HG03558 (cell line): Measurements from ENCODE around the gene WTIP.
"Not testable (repeated sequence)": the region's sequence is repeated elsewhere in the genome, so short reads cannot be mapped to it uniquely, and the experiment has no call there.

Source experiments
- ATAC-seq: cut with Tn5 transposase; IDR thresholded peaks from one replicate; pipeline ENCODE4 v1.9.1; 2021; ENCODE audit warnings: moderate number of reproducible peaks; ENCODE audit not compliant: unreplicated experiment; ENCODE audit errors: extremely low read depth

The WTIP gene

DNA sequence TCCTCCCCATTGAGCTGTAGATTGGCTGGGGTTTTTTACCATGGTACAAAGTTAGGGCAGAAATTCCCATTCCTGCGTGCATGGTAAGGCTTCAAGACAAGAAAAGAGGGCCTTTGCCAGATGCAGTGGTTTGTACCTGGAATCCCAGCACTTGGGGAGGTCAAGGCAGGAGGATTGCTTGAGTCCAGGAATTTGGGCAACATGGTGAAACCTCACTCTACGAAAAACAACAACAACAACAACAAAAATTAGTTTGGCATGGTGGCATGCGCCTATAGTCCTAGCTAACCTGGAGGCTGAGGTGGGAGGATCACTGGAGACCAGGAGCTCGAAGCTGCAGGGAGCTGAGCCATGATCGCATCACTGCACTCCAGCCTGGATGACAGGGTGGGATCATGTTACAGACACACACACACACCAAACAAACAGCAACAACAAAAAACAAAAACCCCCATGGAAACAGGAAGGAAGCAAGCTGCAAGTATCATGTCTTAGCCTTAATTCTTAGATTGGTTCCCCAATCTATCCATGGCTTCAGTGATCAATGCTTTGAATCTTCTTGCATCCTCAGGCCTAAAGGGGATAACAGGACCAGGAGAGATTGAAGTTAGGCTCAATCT lies 5.5 kb upstream of the WTIP start:
- no peak for ATAC-seq

DNA sequence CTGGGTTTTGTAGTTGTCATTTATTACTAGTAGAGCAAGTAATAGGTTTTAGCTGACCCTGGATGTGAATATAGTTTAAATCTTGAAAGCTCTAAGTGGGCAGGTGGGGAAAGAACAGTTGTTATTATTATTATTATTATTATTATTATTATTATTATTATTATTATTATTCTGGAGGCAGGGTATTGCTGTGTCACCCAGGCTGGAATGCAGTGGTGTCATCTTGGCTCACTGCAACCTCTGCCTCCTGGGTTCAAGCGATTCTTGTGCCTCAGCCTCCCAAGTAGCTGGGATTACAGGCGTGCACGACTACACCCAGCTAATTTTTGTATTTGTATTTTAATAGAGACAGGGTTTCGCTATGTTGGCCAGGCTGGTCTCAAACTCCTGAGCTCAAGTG lies 3.1 kb upstream of the WTIP start:
- ATAC-seq: not testable (repeated sequence)

DNA sequence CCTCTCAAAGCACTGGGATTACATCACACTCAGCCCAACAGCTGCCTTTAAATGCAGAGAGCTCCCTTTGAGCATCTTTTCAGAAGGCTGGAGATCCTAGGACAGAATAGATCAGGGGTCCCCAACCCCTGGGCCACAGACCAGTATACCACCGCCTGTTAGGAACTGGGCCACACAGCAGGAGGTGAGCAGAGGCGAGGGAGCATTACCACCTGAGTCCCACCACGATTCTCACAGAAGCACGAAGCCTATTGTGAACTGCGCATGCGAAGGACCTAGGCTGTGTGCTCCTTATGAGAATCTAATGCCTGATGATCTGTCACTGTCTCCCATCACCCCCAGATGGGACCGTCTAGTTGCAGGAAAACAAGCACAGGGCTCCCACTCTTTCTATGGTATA lies 2.2 kb upstream of the WTIP start:
- ATAC-seq: no peak

DNA sequence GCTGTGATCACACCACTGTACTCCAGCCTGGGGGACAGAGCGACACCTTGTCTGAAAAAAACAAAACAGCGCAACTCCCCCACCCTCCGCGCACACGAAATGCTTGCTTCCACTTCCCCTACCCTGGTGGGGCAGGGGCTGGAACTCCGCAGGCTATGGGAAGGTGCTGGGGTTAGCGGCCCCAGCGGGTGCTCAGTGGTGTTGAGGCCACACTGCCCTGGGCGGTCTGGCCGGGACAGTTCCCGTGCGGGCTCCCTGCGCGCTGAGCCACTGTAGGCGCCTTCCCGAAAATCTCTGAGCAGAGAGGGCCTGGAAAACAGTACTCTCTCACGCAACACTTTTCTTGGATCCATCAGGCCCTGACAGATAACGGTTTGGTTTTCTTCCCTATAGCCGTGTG lies 1.1 kb upstream of the WTIP start:
- no peak for ATAC-seq

DNA sequence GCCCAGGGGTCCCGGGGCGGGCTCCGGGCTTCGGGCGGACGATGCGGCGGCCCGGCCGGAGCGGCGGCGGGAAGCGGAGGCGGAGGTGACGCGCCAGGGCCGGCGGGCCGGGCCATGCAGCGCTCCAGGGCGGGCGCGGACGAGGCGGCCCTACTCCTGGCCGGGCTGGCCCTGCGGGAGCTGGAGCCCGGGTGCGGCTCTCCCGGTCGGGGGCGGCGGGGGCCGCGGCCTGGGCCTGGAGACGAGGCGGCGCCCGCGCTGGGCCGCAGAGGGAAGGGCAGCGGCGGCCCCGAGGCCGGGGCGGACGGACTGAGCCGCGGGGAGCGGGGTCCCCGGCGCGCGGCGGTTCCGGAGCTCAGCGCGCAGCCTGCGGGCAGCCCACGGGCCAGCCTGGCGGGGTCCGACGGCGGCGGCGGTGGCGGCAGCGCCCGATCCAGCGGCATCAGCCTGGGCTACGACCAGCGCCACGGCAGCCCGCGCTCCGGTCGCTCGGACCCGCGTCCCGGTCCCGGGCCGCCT lies 362 bp downstream of the WTIP start:
- no peak for ATAC-seq

DNA sequence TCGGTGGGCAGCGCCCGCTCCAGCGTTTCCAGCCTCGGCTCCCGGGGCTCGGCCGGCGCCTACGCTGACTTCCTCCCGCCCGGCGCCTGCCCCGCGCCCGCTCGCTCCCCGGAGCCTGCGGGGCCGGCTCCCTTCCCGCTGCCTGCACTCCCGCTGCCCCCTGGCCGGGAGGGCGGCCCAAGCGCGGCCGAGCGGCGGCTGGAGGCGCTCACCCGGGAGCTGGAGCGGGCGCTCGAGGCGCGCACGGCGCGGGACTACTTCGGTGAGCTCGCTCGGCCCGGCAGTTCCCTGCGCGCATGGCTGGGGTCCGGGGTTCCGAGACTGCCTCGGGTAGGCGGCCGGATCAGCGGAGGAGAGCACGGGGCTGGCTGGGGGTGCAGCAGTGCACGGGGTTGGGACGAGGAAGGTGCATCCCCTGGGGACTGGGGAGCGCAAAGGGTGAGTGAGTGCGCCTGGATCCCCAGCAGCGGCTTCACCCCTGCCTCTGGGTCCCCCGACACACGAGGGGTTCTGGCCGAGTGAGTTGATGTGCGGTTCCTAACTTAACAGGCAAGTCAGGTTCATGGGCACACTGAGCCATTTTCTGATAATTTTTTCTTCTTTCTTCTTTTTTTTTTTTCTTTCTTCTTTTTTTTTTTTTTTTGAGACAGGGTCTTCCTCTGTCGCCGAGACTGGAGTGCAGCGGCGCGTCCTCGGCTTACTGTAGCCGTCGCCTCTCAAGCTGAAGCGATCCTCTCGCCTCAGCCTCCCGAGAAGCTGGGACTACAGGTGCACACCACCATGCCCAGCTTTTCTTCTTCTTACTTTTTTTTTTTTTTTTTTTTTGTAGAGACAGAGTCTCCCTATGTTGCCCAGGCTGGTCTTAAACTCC lies 1.1 kb downstream of the WTIP start:
- ATAC-seq: no peak

DNA sequence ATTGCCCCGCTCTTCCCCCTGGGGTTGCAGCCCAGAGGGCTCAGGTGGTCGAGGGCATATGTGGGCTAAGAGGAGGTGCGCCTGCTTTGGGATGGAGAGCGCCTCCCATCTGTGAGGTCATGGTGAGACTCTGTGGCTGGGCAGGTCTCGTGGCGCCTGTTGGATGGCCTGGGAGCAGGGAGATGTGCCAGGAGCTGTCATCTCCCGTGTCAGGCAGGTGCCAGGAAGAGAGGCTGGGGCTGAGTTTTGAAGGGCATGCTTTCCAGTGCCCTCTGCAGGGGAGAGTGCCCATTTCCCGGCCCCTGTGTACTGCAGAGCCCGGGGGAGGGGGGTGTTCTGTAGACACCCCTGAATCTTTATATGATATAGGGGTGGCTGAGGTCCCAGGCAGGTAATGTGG lies 2.8 kb downstream of the WTIP start:
- ATAC-seq: no peak

DNA sequence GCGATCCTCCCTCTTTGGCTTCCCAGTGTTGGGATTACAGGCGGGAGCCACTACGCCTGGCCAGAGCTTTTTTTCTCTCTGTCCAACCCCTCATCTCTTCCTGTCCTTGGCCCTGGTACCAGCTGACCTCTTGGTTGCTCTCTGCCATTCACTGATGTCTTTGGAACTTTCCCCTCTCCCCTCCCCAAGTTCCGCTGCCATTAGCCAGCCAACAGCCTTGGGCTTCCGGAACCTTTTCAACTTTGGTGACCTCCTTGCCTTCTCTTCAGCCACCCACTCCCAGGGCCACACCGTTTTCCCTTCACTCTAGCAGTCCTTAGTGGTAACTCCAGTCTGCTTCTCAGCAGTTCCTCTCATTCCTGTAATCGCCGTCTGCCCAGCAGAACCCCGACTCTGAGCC lies 4.3 kb downstream of the WTIP start:
- ATAC-seq: no peak

DNA sequence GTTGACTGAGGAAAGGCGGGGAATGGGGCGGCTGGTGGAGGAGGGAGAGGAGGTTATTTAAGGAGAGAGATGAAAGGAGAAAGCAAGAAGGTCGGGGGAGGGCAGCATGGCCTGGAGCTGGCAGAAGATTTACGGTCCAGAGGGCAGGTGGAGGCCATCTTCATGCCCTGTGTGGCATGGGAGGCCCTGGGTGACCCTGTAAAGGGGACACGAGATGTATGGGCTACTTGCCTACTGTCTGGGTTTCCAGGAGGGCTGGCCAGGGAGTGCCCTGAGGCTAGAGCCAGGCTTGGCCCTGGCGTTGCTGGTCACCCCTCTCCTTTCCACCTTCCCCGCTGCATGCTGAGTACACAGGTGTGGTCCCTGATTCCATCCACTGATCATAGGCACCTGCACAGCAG lies 6.1 kb downstream of the WTIP start:
- ATAC-seq: no peak

DNA sequence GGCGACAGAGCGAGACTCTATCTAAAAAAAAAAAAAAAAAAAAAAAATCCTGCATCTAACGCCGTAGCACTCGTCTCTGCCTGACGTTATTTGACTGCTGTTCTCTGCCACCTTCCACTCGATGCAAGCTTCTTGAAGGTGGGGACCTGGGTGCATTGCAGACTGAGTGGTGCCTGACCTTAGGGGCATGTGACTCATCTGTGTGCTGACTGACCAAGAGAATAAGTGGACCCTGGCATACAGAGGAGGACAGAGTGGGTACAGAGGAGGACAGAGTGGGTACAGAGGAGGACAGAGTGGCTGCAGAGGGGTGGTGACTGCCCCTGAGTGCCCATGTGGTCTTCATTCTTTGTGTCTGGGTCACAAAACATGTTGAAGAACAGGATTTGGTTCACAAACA lies 7.6 kb downstream of the WTIP start:
- no peak for ATAC-seq

DNA sequence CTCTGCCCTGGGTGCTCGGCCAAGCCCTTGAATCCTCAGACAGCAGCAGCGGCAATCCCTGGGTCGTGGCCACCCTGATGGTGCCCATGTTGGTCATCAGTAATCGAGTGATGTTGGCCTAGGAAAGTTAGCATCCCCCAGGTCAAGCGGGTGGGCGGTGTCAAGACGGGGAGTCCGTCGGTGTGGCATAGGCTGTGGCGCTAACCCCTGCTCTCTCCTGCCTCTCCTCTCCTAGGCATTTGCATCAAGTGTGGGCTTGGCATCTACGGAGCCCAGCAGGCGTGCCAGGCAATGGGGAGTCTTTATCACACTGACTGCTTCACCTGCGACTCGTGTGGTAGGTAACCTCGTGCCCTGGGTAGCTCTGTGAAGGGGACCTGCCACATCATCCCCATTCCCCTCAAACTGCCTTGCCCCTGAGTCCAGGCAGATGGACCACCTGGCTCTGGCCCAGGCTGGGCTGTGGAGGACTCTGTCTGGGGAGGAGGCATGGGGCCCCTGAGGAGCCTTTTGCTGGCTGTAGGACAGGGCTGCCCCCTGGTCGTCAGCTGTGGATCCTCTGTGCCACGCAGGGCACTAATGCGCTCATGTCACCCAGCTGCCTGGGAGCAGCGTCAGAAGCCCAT lies 8.7 kb downstream of the WTIP start:
- no peak for ATAC-seq

DNA sequence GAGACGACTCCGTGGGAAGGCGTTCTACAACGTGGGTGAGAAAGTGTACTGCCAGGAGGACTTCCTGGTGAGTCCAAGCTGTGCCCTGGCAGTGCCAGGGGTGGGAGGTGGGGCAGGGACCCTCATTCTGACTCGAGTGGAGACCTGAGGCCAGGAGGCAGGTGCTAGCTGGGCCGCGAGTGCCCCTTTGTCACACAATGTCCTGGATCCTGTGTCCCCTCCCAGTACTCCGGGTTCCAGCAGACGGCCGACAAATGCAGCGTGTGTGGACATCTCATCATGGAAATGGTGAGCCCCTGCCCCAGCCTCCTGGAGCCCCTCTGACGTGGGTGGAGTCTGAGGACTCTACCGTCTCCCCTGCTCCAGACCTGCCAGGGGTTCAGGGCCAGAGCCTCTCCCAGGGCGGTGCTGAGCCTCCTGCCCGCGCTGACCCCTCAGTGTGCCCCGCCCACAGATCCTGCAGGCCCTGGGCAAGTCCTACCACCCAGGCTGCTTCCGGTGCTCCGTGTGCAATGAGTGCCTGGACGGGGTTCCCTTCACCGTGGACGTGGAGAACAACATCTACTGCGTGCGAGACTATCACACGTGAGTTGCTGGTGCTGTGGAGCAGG lies 11.6 kb downstream of the WTIP start:
- ATAC-seq: no peak

DNA sequence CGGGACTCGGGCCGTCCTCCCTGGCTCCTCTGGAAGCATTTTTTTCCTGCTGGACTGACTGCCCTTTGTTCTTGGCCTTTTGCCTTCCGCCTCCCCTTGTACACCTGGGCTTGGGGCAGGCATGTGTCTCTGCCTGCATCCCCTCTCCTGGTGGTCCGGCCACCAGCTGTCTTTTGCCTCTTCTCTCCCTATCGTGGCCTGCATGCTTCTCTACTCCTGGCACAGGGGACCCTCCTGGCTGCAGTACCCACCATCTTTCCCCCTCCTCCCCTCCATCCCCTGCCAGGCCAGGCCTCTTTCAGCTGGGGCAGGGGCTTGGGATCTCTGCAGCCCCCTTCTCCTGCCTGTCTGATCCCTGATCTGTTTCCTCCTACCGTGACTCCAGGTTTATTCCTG lies 12.1 kb downstream of the WTIP start:
- ATAC-seq: no peak

DNA sequence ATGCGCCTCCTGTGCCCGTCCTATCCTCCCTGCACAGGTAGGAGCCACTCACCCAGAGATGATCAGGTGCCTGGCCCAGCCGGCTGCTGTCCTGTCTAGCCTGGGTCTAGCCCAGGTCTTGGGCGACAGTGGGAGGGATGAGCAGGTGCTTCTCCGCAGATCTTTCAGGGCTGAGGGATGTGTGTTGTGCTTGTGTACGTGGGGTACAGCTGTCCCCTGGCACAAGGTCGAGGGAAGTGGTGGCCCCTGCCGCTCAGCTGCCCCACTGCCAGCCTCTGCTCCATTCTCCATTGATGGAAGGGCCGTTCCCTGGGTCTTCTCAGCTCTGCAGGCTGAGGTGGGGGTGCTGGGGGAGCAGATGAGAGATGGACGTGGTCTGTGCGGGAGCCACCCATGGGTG lies 13.0 kb downstream of the WTIP start:
- ATAC-seq: no peak

DNA sequence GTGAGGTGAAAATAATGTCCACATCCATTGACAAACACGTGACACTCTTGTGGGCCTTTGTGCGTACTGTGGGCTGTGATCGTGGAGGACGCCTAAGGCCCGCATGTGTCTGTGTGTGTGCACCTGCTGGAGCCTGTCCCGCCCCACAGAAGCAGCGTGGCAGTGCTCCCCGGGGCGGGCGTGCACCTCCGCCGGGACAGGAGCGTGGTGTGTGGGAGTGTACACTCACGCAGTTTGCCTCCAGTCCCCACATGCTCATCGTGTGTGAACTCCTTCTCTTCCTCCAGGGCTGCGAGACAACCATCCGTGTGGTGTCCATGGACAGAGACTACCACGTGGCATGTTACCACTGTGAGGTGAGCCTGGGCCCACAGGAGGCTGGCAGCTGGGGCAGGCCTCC lies 13.9 kb downstream of the WTIP start:
- no peak for ATAC-seq

DNA sequence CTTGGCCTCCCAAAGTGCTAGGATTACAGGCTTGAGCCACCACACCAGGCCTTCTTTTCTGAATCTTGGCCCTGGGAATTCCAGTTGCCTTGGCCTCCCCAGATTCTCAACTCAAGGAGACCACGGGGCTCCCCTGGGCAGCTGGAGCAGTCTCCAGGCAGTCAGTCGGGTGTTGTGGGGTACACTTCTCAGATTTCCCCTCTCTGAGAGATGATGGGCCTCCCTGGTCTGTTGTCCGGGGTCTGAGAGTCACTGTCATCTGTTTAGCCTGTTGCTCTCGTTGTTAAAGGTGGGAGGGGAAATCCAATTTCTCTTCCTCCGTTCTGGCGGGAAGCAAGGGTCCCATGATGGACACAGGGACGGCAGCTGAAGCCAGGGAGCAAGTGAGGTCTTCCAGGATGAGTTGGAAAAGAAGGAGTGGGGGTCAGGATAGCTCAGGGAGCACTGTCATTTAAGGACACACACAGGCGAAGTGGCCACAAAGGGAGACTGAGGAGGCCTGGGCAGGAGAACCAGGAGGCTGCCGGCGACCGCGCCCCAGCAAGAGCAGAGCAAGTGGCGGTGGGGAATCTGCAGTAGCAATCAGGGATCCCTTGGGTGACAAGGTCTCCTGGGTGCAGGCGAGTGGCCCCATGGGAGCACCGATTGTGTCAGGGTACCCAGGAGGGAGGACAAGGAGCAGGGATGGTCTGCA lies 15.7 kb downstream of the WTIP start:
- ATAC-seq: no peak

DNA sequence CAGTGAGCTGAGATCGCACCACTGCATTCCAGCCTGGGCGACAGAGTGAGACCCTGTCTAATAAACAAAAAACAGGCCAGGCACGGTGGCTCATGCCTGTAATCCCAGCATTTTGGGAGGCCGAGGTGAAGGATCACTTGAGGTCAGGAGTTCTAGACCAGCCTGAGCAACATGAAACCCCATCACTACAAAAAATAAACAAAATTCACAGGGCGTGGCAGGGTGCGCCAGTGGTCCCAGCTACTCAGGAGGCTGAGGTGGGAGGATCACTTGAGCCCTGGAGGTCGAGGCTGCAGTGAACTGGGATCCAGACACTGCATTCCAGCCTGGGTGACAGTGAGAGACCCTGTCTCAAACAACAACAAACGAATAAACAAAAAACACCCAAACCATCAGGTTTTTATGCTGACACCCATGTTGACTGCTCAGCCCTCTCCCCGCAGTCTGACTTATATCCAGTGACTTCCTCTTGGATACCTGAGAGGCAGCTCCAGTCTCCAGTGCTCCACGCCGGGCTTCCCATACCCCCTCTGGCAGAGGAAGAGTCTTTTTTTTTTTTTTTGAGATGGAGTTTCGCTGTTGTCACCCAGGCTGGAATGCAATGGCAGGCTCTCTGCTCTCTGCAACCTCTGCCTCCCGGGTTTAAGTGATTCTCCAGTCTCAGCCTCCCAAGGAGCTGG lies 17.7 kb downstream of the WTIP start:
- ATAC-seq: no peak

DNA sequence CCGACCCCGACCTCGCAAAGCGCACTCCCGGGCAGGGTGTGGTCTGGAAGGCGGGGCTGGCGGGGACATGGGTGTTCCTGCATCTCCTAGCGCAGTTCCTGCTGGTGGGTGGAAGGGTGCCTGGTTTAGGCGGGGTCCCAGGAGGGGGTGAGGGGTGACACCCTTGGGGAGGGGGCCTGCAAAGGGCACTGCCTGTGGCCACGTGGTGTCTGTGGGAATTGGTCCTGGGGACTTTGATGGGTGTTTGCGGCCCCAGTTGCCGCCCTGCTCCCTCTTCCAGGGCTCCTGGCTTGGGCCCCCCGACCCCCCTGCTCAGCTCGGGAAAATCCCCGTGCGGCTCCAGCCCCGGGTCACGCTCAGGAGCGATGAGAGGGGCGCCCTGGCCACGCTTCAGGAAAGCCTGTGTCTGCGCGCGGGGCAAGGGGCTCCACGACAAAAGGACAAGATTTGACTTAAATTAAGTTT lies 19.1 kb downstream of the WTIP start:
- ATAC-seq: no peak
